Stimulated activated CD8-positive, alpha-beta memory T cell treated with anti-CD3 and anti-CD28 coated beads, Interleukin-15, amount 100 ng/mL, for 24 hours (primary cell): ENCODE data around the gene SLC12A7.
"Not testable (repeated sequence)": the region's sequence is repeated elsewhere in the genome, so short reads cannot be mapped to it uniquely, and the experiment has no call there.

Experiments
- DNase-seq: peaks from one replicate; pipeline ENCODE4 v3.0.0-alpha.2; 2020; ENCODE audit warnings: low read depth

SLC12A7 gene

GRCh38 chr5:1095990-1096363 is 15.9 kb downstream of the SLC12A7 start:
- no peak for DNase-seq

GRCh38 chr5:1095302-1095989 is 16.4 kb downstream of the SLC12A7 start:
- DNase-seq: no peak

- no peak for DNase-seq
Observed at GRCh38 chr5:1094670-1095190, 17.1 kb downstream of the SLC12A7 start.

GRCh38 chr5:1093361-1093760 is 18.5 kb downstream of the SLC12A7 start:
- no peak for DNase-seq

GRCh38 chr5:1092122-1092521 is 19.7 kb downstream of the SLC12A7 start:
- no peak for DNase-seq

GRCh38 chr5:1091632-1092031 is 20.2 kb downstream of the SLC12A7 start:
- DNase-seq: no peak

GRCh38 chr5:1090538-1090937 is 21.3 kb downstream of the SLC12A7 start:
- DNase-seq: no peak

- no peak for DNase-seq
Observed at GRCh38 chr5:1089621-1090040, 22.2 kb downstream of the SLC12A7 start.

GRCh38 chr5:1089146-1089545 is 22.7 kb downstream of the SLC12A7 start:
- no peak for DNase-seq

GRCh38 chr5:1088726-1089125 is 23.1 kb downstream of the SLC12A7 start:
- no peak for DNase-seq

GRCh38 chr5:1088031-1088430 is 23.8 kb downstream of the SLC12A7 start:
- DNase-seq: no peak

- no peak for DNase-seq
Observed at GRCh38 chr5:1087428-1087827, 24.4 kb downstream of the SLC12A7 start.

GRCh38 chr5:1086871-1087270 is 25.0 kb downstream of the SLC12A7 start:
- DNase-seq: no peak

- no peak for DNase-seq
Observed at GRCh38 chr5:1086137-1086536, 25.7 kb downstream of the SLC12A7 start.

- DNase-seq: no peak
Observed at GRCh38 chr5:1085391-1085790, 26.5 kb downstream of the SLC12A7 start.

GRCh38 chr5:1083823-1084605 is 27.8 kb downstream of the SLC12A7 start:
- no peak for DNase-seq

GRCh38 chr5:1083026-1083425 is 28.8 kb downstream of the SLC12A7 start:
- DNase-seq: not testable (repeated sequence)

- DNase-seq: no peak
Observed at GRCh38 chr5:1081519-1081918, 30.3 kb downstream of the SLC12A7 start.

- no peak for DNase-seq
Observed at GRCh38 chr5:1080432-1080831, 31.4 kb downstream of the SLC12A7 start.

- no peak for DNase-seq
Observed at GRCh38 chr5:1079961-1080360, 31.9 kb downstream of the SLC12A7 start.

GRCh38 chr5:1079486-1079885 is 32.4 kb downstream of the SLC12A7 start:
- no peak for DNase-seq

- no peak for DNase-seq
Observed at GRCh38 chr5:1078851-1079250, 33.0 kb downstream of the SLC12A7 start.

- no peak for DNase-seq
Observed at GRCh38 chr5:1078206-1078605, 33.7 kb downstream of the SLC12A7 start.
